MCF 10A (cell line): ENCODE measurements around the gene ENPP5. TPM values are rescaled to one million over a fixed set of nuclear protein-coding genes. Genes with fewer than 3 reads are reported as not detected.

ENCODE experiments used
- BruUV-seq: library from RNA; stranded (reverse); fragments of 400-500 nt; replicated peaks from 2 replicates; lab custom pipeline; 2021; lab: Mats Ljungman, UMichigan
- CTCF ChIA-PET: fragments of 300-600 bp; sonication (Branson Sonifier 250); formaldehyde crosslinking; extraction: SDS; loops from one replicate; lab custom pipeline; 2021; ENCODE audit warnings: antibody characterized with exemption, inconsistent platforms; lab: Yijun Ruan, JAX
- POLR2A ChIA-PET: fragments of 300-600, 350-650 bp; sonication (Branson Sonifier 250); formaldehyde crosslinking; extraction: SDS; loops from one replicate; lab custom pipeline; 2020; ENCODE audit warnings: antibody characterized with exemption, inconsistent platforms; lab: Yijun Ruan, JAX
- DNase-seq: peaks from one replicate; pipeline ENCODE4 v3.0.0-alpha.2; 2018; ENCODE audit not compliant: unreplicated experiment
- H3K27ac Mint-ChIP-seq: one replicate; pipeline ENCODE4 v1.8.0; 2022; ENCODE audit warnings: mild to moderate bottlenecking, low read depth, mixed read lengths; ENCODE audit not compliant: unreplicated experiment
- H3K27me3 Mint-ChIP-seq: one replicate; pipeline ENCODE4 v1.8.0; 2022; ENCODE audit warnings: mixed read lengths; ENCODE audit not compliant: insufficient read depth, unreplicated experiment
- H3K36me3 Mint-ChIP-seq: one replicate; pipeline ENCODE4 v1.8.0; 2022; ENCODE audit warnings: mild to moderate bottlenecking, moderate library complexity, mixed read lengths; ENCODE audit not compliant: insufficient read depth, unreplicated experiment
- H3K4me1 Mint-ChIP-seq: one replicate; pipeline ENCODE4 v1.8.0; 2022; ENCODE audit warnings: mixed read lengths; ENCODE audit not compliant: insufficient read depth, unreplicated experiment
- H3K4me3 Mint-ChIP-seq: one replicate; pipeline ENCODE4 v1.8.0; 2022; ENCODE audit warnings: mild to moderate bottlenecking, moderate library complexity, mixed read lengths; ENCODE audit not compliant: unreplicated experiment
- H3K9me3 Mint-ChIP-seq: one replicate; pipeline ENCODE4 v1.8.0; 2022; ENCODE audit warnings: mixed read lengths; ENCODE audit not compliant: unreplicated experiment
- CTCF ChIP-seq: fragments of 200-600 bp; IDR thresholded peaks from one replicate; pipeline ENCODE4 v1.8.0; 2022; ENCODE audit warnings: antibody characterized with exemption, mild to moderate bottlenecking; ENCODE audit not compliant: unreplicated experiment
- intact Hi-C: fragments of 100-400 bp; cut with micrococcal nuclease; formaldehyde crosslinking; loops from 2 replicates; pipeline ENCODE4 v1.14.1; 2022
- total RNA-seq: library from RNA; stranded (reverse); gene quantifications from 2 replicates; pipeline ENCODE4 v1.2.3, GENCODE V29; 2022

ENPP5 gene
- total RNA-seq, 1 experiment from 2014 or later: 0.07 TPM

- H3K27me3 Mint-ChIP-seq: peaks cover 11% of the 10 kb centered on the region
- BruUV-seq: no TSS peak
- H3K9me3 Mint-ChIP-seq: no peaks in the 10 kb centered on the region
- intact Hi-C loops: no loop called here
- H3K4me1 Mint-ChIP-seq: peaks cover 6% of the 10 kb centered on the region
- peak; percentile 76 for DNase-seq
- no peaks in the 10 kb centered on the region for H3K36me3 Mint-ChIP-seq
- no peak for TF ChIP-seq CTCF
- ChIA-PET POLR2A (interaction anchor here (1.3 kb wide), 1 partner anchor 8 kb away, joined by 4 read pairs; no protein-coding TSS in a partner anchor), CTCF (interaction anchor here (0.7 to 1.4 kb wide), 2 partner anchors 11 to 39 kb away, joined by 3 read pairs; no protein-coding TSS in a partner anchor)
- no peak overlapping the region for H3K4me3 Mint-ChIP-seq
- H3K27ac Mint-ChIP-seq: no peak overlapping the region
Observed at GRCh38 chr6:46184114-46184513, 13.3 kb upstream of the ENPP5 start.

GRCh38 chr6:46175976-46176375, 5.2 kb upstream of the ENPP5 start:
- intact Hi-C loops: no loop called here
- no peaks in the 10 kb centered on the region for H3K9me3 Mint-ChIP-seq

GRCh38 chr6:46175446-46175845, 4.7 kb upstream of the ENPP5 start:
- H3K36me3 Mint-ChIP-seq: no peaks in the 10 kb centered on the region
- ChIA-PET CTCF (interaction anchor here (0.6 kb wide), 1 partner anchor 221 kb away, joined by 3 read pairs; no protein-coding TSS in a partner anchor), POLR2A (interaction anchor here (0.6 to 1.0 kb wide), 2 partner anchors 9 to 806 kb away, joined by 3 to 4 read pairs; no protein-coding TSS in a partner anchor)
- H3K9me3 Mint-ChIP-seq: no peaks in the 10 kb centered on the region
- intact Hi-C loops: no loop called here
- peaks cover 24% of the 10 kb centered on the region for H3K27me3 Mint-ChIP-seq
- no peaks in the 10 kb centered on the region for H3K4me1 Mint-ChIP-seq
- H3K27ac Mint-ChIP-seq: no peak overlapping the region
- H3K4me3 Mint-ChIP-seq: no peak overlapping the region
- TF ChIP-seq CTCF: no peak
- DNase-seq: no peak
- BruUV-seq: no TSS peak

More at GRCh38 chr6:46175976-46176375, 5.2 kb upstream of the ENPP5 start:
- TF ChIP-seq CTCF: no peak
- H3K4me1 Mint-ChIP-seq: no peaks in the 10 kb centered on the region
- ChIA-PET CTCF (interaction anchor here (0.6 kb wide), 1 partner anchor 221 kb away, joined by 3 read pairs; no protein-coding TSS in a partner anchor), POLR2A (interaction anchor here (0.6 to 1.0 kb wide), 3 partner anchors 8 to 807 kb away, joined by 3 to 7 read pairs (median 4); no protein-coding TSS in a partner anchor)
- peaks cover 20% of the 10 kb centered on the region for H3K27me3 Mint-ChIP-seq
- BruUV-seq: no TSS peak
- no peak overlapping the region for H3K4me3 Mint-ChIP-seq
- peak; percentile 35 for DNase-seq
- H3K36me3 Mint-ChIP-seq: no peaks in the 10 kb centered on the region
- no peak overlapping the region for H3K27ac Mint-ChIP-seq

GRCh38 chr6:46174904-46175303, 4.1 kb upstream of the ENPP5 start:
- ChIA-PET CTCF (interaction anchor here (1.2 kb wide), 1 partner anchor 235 kb away, joined by 3 read pairs; no protein-coding TSS in a partner anchor), POLR2A (no interaction called here)
- no peaks in the 10 kb centered on the region for H3K36me3 Mint-ChIP-seq

More at GRCh38 chr6:46174904-46175303, 4.1 kb upstream of the ENPP5 start:
- H3K4me1 Mint-ChIP-seq: no peaks in the 10 kb centered on the region
- TF ChIP-seq CTCF: no peak
- no peak for DNase-seq
- no TSS peak for BruUV-seq
- no peaks in the 10 kb centered on the region for H3K9me3 Mint-ChIP-seq
- intact Hi-C loops: no loop called here
- no peak overlapping the region for H3K4me3 Mint-ChIP-seq
- H3K27ac Mint-ChIP-seq: no peak overlapping the region
- peaks cover 27% of the 10 kb centered on the region for H3K27me3 Mint-ChIP-seq
